ENCODE results near the gene MUC2. TPM values are rescaled to one million over a fixed set of nuclear protein-coding genes. Genes with fewer than 3 reads are reported as not detected.

Gene MUC2
- total RNA-seq, 1 donor from 2014 or later, result not detected

DNA sequence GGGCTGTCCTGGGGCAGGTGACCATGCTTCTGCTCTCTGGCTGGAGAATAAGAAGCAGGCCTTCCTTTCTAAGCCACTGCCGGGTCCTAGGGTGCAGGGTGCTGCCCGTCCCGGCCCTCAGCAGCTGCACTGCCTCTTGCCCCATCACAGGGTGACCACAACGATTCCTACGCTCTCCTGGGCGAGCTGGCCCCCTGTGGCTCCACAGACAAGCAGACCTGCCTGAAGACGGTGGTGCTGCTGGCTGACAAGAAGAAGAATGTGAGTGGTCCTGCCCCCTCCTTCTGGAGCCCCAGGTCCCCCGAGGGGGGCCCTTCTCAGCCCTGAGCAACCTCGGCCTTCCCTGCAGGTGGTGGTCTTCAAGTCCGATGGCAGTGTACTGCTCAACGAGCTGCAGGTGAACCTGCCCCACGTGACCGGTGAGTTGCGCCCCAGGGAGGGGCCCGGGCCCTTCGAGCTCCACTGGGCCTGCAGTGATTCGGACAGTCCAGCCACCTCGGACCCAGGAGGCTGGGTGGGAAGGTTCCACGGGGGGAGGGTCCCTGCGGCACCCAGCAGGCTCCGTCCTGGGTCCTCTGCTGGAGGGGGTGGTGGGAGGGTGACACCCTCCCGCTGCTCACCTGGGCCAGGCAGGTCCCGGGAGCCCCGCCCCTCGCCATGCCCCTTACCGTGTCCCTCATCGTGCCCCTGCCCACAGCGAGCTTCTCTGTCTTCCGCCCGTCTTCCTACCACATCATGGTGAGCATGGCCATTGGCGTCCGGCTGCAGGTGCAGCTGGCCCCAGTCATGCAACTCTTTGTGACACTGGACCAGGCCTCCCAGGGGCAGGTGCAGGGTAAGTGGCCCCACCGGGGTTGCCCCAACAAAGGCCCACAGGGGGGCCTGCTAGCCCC is 8.3 kb downstream of the MUC2 start:
- peak; percentile 64 for DNase-seq (ENCODE audit: missing footprints)
- ATAC-seq, result no peak
- intact Hi-C loops (cut with DNase I), result no loop called here

DNA sequence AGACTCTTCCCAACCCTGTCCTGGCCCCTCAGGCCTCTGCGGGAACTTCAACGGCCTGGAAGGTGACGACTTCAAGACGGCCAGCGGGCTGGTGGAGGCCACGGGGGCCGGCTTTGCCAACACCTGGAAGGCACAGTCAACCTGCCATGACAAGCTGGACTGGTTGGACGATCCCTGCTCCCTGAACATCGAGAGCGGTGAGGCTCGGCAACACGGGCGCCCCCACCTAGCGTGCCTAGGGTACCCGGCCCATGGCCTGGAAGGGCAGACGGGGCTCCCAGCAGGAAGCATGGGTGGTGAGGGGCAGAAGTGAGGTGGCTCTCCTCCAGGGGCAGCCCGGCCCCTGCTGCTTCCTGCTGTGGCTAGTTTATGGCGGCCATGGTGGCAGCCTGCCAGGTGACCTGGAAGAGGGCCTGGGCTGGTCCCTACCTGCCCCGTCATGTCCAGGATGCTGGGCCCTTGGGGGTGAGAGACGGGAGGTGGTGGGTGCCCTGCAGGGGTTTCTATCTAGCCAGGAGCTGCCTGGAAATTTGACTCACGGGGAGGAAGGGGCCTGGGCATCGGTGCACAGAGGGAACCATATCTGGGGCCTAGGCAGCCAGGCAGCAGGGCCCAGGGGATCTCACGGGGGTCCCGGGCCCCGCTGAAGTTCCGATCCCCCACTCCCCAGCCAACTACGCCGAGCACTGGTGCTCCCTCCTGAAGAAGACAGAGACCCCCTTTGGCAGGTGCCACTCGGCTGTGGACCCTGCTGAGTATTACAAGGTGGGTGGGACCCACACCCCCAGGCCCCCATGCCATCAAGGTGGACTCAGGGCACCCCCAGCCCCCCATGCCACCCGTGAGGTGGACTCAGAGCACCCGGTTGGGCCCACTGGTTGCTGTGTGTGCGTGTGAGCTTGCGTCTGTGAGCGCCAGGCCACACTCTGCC is 9.2 kb downstream of the MUC2 start:
- intact Hi-C loops (cut with DNase I), result no loop called here
- ATAC-seq (no peak), DNase-seq (ENCODE audit: missing footprints) (no peak)

DNA sequence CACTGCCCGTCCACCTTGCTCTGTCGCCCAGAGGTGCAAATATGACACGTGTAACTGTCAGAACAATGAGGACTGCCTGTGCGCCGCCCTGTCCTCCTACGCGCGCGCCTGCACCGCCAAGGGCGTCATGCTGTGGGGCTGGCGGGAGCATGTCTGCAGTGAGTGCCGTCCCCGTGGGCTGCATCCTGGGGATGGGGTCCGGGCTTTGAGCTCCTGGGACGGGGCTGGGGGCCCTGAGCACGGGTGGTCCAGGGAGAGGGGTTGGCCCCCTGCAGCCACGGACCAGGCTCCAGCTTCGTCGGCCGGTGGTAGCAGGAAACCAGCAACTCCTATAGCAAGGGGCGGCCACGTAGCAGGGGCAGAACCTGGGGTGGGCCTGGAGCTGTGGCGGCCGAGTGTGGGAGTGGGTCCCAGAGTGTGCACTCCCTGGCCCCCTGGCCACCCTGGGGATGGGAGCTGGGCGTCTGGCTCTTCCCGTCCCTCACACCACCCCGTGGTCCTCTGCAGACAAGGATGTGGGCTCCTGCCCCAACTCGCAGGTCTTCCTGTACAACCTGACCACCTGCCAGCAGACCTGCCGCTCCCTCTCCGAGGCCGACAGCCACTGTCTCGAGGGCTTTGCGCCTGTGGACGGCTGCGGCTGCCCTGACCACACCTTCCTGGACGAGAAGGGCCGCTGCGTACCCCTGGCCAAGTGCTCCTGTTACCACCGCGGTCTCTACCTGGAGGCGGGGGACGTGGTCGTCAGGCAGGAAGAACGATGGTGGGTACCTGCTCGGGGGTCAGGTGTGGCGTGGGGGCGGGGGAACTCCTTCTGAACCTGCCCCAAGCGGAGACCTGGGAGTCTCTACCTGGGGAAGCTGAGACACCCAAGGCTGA is 10.1 kb downstream of the MUC2 start:
- peak; percentile 57 for DNase-seq (ENCODE audit: missing footprints)
- intact Hi-C loops (cut with DNase I), result no loop called here
- no peak for ATAC-seq

DNA sequence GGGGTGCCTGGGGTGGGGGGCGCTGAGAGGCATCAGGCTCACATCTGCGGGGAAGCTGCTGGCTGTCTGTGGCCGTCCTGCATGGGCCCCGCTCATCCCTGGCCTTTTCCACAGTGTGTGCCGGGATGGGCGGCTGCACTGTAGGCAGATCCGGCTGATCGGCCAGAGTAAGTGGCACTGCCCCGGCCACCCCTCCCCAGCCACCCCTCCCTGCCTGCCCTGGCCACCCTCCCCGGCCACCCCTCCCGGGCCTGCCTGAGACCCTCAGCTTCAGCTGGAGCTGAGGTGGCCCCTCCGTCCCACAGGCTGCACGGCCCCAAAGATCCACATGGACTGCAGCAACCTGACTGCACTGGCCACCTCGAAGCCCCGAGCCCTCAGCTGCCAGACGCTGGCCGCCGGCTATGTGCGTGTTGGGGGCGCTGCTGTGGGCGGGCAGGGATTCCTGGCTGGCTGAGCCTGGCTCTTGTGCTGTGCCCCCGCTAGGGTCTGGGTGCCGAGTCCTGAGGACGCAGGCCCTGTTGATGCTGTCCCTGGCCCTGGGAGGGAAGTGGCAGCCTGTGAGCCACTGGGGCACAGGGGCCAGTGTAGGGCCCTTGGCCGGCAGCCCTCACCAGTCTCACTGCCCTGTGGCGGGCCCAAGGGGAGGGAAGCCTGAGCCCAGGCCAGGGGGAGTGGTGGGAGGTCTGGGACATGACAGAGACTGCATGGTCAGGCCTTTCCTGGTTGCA is 10.9 kb downstream of the MUC2 start:
- ATAC-seq (no peak), DNase-seq (ENCODE audit: missing footprints) (peak; percentile 51)
- intact Hi-C loops (cut with DNase I), result no loop called here

DNA sequence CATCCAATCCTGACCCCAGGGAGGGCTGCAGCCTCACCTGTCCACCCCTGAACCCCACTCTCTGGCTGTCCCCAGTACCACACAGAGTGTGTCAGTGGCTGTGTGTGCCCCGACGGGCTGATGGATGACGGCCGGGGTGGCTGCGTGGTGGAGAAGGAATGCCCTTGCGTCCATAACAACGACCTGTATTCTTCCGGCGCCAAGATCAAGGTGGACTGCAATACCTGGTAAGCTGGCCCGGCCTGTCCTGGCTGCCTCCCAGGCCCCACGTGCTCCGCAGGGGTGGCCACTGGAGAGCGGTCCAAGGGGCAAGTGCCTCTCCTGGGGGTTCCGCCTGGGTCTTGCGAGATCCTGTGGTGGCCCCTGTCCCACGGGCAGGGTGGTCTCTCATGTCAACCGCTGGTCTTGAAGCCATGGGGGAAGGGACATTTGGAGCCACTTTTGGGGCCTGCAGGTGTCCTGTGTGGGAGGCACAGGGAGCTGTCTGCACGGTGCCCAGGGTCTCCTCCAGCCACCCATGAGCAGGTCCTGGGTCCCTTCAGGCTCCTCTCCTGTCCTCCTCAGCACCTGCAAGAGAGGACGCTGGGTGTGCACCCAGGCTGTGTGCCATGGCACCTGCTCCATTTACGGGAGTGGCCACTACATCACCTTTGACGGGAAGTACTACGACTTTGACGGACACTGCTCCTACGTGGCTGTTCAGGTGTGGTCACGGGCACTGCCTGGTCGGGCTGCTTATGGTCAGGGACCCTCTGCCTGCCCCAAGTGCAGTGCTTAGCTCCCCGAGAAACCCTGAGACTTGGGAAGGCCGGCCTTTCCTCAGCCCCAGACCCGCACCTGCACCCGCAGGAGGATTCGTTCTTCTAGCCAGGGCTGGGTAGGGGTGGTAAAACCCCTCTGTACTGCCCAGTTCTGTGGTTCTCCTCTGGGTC is 11.8 kb downstream of the MUC2 start:
- DNase-seq (ENCODE audit: missing footprints) (peak; percentile 56), ATAC-seq (no peak)
- intact Hi-C loops (cut with DNase I), result no loop called here

DNA sequence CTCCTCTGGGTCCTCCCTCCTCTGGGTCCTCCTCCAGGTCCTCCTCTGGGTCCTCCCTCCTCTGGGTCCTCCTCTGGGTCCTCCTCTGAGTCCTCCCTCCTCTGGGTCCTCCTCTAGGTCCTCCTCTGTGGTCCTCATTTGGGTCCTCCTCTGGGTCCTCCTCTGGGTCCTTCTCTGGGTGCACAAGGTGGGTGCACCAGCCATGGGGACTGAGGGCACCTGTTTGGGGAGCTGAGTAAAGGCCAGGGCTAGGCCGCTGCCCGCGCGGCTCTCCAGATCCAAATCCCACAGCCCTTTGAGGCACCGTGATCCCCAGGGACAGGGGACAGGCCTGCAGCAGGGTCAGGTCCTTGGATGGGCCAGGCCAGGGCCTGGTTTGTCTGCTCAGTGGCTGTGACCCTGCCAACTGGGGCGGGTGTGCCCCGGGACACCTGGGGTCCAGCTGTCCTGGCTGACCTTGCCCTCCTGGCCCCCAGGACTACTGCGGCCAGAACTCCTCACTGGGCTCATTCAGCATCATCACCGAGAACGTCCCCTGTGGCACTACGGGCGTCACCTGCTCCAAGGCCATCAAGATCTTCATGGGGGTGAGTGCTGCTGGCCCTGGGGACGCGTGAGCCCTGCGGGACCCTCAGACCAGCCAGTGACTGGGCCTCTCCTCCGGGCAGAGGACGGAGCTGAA is 12.7 kb downstream of the MUC2 start:
- DNase-seq (ENCODE audit: missing footprints), result no peak

DNA sequence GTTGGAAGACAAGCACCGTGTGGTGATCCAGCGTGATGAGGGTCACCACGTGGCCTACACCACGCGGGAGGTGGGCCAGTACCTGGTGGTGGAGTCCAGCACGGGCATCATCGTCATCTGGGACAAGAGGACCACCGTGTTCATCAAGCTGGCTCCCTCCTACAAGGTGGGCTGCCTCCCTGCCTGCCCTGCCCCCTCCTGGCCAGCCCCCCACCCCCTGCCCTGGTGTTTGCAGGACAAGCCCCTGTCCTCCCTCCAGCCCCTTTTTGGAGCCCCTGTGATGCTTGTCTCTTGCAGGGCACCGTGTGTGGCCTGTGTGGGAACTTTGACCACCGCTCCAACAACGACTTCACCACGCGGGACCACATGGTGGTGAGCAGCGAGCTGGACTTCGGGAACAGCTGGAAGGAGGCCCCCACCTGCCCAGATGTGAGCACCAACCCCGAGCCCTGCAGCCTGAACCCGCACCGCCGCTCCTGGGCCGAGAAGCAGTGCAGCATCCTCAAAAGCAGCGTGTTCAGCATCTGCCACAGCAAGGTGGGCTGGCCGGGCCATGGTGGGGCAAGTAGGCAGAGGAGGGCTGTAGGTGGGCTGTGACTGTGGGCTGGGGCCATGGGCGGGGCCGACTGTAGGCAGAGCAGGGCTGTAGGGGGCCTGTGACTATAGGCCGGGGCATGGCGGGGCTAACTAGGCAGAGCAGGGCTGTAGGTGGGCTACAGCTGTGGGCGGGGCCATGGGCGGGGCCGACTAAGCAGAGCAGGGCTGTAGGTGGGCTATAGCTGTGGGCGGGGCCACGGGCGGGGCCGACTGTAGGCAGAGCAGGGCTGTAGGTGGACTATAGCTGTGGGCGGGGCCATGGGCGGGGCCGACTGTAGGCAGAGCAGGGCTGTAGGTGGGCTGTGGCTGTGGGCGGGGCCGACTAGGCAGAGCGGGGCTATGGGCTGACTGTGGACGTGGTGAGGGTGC is 13.6 kb downstream of the MUC2 start:
- ATAC-seq, result no peak
- intact Hi-C loops (cut with DNase I), result no loop called here
- no peak for DNase-seq (ENCODE audit: missing footprints)

More for the DNA sequence above, 12.7 kb downstream of the MUC2 start:
- no peak for ATAC-seq
- intact Hi-C loops (cut with DNase I), result no loop called here

DNA sequence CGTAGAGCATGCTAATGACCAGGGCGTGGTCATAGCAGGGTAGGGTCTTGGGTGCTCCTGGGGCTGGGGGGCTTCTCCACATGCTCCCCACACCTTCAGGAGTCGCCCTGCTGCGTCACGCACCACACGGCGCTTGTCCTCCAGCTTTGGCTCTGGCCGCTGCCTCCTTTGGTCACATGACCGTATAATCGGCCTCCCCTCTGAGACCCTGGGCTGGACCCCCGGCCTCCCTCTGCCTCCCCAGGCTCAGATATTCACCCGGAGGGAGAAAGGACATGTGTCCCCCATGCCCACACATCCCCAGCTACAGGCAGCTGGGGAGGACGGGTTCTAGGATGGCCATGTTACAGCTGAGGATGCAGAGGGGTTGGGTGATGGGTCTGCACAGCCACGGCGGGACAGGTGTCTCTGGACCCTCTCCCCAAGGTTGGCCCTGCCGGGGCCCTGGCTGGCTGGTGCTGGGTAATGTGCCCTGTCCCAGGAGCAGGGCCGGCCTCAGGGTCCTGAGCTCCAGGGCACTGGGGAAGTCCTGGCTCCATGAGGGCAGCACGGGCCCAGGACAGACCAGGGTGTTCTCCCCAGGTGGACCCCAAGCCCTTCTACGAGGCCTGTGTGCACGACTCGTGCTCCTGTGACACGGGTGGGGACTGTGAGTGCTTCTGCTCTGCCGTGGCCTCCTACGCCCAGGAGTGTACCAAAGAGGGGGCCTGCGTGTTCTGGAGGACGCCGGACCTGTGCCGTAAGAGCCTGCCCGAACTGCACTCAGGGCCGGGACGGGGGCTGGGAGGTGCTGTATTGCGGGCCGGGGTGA is 14.5 kb downstream of the MUC2 start:
- ATAC-seq (no peak), DNase-seq (ENCODE audit: missing footprints) (peak; percentile 59)
- intact Hi-C loops (cut with DNase I), result no loop called here

DNA sequence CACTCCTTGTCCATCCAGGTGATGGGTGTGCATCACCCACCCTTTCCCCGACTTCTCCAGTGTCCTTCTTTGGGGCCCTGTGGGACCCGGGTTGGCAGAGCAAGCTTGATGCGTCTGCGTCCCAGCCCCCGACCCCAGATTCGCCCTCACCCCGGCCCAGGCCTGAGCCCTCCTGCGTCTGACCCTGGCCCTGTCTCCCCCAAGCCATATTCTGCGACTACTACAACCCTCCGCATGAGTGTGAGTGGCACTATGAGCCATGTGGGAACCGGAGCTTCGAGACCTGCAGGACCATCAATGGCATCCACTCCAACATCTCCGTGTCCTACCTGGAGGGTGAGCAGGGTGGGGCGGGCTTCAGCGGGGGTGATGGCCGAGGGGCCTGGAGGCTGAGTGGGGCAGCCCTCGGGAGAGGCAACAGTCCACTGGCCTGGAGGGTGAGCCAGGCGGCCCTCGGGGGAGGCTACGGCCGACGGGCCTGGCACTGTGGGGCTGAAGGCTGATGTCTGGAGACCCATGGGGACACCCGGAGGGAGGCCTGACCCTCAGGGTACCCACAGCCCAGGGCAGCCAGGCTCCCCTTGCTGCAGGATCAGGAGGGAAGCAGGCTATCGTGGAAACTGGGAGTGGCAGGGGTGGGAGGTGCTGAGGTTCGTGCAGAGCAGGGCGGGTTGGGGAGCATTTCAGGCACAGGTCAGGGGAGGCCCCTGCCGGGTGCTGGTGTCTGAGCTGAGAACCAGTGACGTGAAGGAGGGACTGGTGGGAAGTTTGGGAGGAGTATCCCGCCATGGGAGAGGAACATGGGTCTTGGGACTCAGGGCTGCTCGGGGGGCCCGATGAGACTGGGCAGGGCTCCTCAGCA is 15.3 kb downstream of the MUC2 start:
- no peak for DNase-seq (ENCODE audit: missing footprints)
- intact Hi-C loops (cut with DNase I), result no loop called here

DNA sequence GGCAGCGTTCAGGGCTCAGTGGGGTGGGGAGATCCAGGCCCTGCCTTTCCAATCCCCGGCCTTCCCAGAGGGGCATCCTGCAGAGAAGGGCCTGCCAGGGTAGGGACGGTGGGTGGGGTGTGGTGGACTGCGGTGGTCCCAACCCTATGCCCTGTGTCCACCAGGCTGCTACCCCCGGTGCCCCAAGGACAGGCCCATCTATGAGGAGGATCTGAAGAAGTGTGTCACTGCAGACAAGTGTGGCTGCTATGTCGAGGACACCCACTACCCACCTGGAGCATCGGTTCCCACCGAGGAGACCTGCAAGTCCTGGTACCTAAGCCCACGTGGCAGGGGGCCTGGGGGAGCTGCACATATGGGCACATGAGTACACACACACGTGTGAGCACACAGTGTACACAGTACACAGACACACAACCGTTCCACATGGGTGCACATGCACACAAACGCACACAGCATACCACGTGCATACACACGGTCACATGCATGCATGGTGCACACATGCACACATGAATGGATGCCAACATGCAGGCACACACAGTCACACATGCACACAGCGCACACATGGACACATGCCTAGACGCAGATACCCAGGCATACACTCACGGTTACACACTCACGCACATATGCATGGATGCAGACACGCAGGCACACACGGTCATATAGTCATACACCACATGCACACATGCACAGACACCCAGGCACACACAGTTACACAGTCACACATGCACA is 16.1 kb downstream of the MUC2 start:
- peak; percentile 50 for DNase-seq (ENCODE audit: missing footprints)
- no peak for ATAC-seq
- intact Hi-C loops (cut with DNase I), result no loop called here

More for the DNA sequence above, 15.3 kb downstream of the MUC2 start:
- no peak for ATAC-seq

DNA sequence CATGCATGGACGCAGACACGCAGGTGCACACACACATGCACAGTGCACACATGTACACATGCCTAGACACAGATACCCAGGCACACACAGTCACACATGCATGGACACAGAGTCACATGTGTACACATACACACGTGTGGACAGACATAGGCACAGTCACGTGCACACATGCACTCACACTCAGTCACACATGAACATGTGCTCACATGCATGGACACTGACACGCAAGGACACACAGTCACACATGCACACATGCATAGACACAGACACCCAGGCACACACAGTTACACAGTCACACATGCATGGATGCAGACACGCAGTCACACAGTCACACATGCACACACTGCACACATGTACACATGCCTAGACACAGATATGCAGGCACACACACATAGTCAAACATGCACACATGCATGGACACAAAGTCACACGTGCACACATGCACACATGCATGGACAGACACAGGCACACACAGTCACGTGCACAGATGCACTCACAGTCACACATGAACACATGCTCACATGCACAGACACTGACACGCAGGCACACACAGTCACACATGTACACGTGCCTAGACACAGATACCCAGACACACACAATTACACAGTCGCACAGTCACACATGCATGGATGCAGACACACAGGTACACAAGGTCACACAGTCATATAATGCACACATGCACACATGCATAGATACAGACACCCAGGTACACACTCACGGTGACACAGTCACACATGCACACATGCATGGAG is 16.8 kb downstream of the MUC2 start:
- DNase-seq (ENCODE audit: missing footprints) (peak; percentile 55), ATAC-seq (no peak)
- intact Hi-C loops (cut with DNase I), result no loop called here

DNA sequence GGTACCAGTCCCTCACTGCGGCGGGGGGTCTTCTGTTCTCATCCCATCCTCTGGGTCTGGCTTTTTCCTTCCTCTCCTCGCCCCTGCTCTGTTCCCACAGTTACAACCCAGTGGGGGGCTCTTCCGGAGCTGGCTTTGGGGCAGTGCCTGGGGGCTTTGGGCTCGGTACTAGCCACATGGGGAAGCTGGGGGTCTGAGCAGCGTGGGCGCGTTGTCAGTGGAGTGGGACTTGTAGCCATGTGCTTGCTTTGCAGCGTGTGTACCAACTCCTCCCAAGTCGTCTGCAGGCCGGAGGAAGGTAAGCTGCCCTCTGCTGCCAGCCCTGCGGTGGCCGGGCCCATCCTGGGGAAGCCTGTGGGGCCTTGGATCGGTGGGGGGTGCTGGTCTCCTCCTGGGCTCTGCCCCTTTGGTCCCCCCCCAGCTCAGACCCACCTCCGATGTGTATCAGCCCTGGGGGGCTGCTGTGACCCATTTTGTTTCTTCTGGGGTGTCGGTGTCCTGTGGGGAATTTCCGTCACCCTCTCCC is 17.5 kb downstream of the MUC2 start:
- DNase-seq (ENCODE audit: missing footprints), result peak; percentile 63
- ATAC-seq, result no peak
- intact Hi-C loops (cut with DNase I), result no loop called here

Measured in Right ventricle myocardium inferior (tissue), 1 donor.